ENCODE data around the gene ZBTB20. TPM values are rescaled to one million over a fixed set of nuclear protein-coding genes. Genes with fewer than 3 reads are reported as not detected.

The ZBTB20 gene
- total RNA-seq, 1 experiment from 2014 or later, result 12.8 TPM

DNA sequence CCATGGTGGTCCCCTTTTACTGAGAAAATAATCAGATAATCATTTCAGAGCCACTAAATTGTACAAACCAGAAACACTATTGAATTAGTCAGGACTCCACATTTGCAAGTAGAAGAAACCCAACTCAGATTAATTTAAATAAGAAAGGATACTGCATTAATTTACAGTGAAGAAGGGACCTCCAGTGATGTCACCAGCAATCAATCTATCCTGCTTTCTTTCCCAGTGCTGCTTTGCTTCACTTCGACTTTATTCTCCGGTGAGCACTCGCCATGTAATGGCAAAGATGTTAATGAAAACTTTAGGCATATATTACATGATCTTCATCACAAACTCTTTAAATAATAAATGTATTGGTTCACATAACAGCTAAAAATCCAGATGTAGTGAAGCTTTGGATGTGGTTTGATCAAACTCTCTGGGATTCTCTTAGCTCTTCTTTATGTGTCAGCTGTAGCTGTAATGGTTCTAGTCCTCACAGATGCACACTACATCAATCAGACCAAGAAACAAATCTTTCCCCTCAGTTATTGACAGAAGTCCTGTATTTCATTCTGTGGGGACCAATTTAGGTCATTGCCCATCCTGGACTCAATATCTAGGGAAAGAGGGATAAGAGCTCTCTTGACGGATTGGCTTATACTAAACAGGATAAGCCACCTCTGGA is 14.2 kb upstream of the ZBTB20 start:
- no peak overlapping the region for H3K4me3 Mint-ChIP-seq (ENCODE audit: unreplicated experiment)
- TF ChIP-seq, protein P1, sequence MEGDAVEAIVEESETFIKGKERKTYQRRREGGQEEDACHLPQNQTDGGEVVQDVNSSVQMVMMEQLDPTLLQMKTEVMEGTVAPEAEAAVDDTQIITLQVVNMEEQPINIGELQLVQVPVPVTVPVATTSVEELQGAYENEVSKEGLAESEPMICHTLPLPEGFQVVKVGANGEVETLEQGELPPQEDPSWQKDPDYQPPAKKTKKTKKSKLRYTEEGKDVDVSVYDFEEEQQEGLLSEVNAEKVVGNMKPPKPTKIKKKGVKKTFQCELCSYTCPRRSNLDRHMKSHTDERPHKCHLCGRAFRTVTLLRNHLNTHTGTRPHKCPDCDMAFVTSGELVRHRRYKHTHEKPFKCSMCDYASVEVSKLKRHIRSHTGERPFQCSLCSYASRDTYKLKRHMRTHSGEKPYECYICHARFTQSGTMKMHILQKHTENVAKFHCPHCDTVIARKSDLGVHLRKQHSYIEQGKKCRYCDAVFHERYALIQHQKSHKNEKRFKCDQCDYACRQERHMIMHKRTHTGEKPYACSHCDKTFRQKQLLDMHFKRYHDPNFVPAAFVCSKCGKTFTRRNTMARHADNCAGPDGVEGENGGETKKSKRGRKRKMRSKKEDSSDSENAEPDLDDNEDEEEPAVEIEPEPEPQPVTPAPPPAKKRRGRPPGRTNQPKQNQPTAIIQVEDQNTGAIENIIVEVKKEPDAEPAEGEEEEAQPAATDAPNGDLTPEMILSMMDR (IDR thresholded peaks at IDR 0.05; ENCODE audit: insufficient read depth in 1 of 2, low read depth in 1 of 2, low read length in 1 of 2, severe bottlenecking in 1 of 2, unreplicated experiment in 1 of 2), result no peak
- H3K36me3 Mint-ChIP-seq (ENCODE audit: insufficient read depth, unreplicated experiment), result no peaks in the 10 kb centered on the region
- no TSS peak for BruUV-seq (replicated peaks)
- Histone ChIP-seq H3K4me3 (ENCODE audit: low read depth, low read length) (no peak overlapping the region), H3K27me3 (replicated peaks; ENCODE audit: control insufficient read depth, insufficient read depth, low read length) (no peaks in the 10 kb centered on the region), H3K4me1 (no peaks in the 10 kb centered on the region), H3K9me3 (no peaks in the 10 kb centered on the region), H3K36me3 (ENCODE audit: control insufficient read depth, insufficient read depth, low read length) (no peaks in the 10 kb centered on the region)
- H3K4me1 Mint-ChIP-seq (ENCODE audit: low read depth, unreplicated experiment), result no peaks in the 10 kb centered on the region
- H3K27me3 Mint-ChIP-seq (ENCODE audit: insufficient read depth, unreplicated experiment), result no peaks in the 10 kb centered on the region
- intact Hi-C loops (cut with micrococcal nuclease; ENCODE audit: unreplicated experiment), result no loop called here
- POLR2A ChIA-PET, result no interaction called here
- no peak for DNase-seq
- H3K27ac Mint-ChIP-seq (ENCODE audit: unreplicated experiment), result no peak overlapping the region
- CTCF ChIA-PET, result no interaction called here
- no peaks in the 10 kb centered on the region for H3K9me3 Mint-ChIP-seq (ENCODE audit: unreplicated experiment)

- intact Hi-C loops (cut with micrococcal nuclease; ENCODE audit: unreplicated experiment), result no loop called here
Observed at GRCh38 chr3:115160295-115160694, 13.2 kb upstream of the ZBTB20 start.

GRCh38 chr3:115156046-115156654 is 9.1 kb upstream of the ZBTB20 start:
- Mint-ChIP-seq H3K36me3 (ENCODE audit: insufficient read depth, unreplicated experiment) (no peaks in the 10 kb centered on the region), H3K9me3 (ENCODE audit: unreplicated experiment) (no peaks in the 10 kb centered on the region), H3K27ac (ENCODE audit: unreplicated experiment) (no peak overlapping the region), H3K27me3 (ENCODE audit: insufficient read depth, unreplicated experiment) (no peaks in the 10 kb centered on the region), H3K4me1 (ENCODE audit: low read depth, unreplicated experiment) (no peaks in the 10 kb centered on the region), H3K4me3 (ENCODE audit: unreplicated experiment) (no peak overlapping the region)
- ChIA-PET CTCF (no interaction called here), POLR2A (no interaction called here)
- Histone ChIP-seq H3K9me3 (no peaks in the 10 kb centered on the region), H3K36me3 (ENCODE audit: control insufficient read depth, insufficient read depth, low read length) (no peaks in the 10 kb centered on the region), H3K27me3 (replicated peaks; ENCODE audit: control insufficient read depth, insufficient read depth, low read length) (no peaks in the 10 kb centered on the region), H3K4me1 (no peaks in the 10 kb centered on the region), H3K4me3 (ENCODE audit: low read depth, low read length) (no peak overlapping the region)
- DNase-seq, result no peak
- TF ChIP-seq, protein P1 (IDR thresholded peaks at IDR 0.05; ENCODE audit: insufficient read depth in 1 of 2, low read depth in 1 of 2, low read length in 1 of 2, severe bottlenecking in 1 of 2, unreplicated experiment in 1 of 2), result no peak
- no TSS peak for BruUV-seq (replicated peaks)
- intact Hi-C loops (cut with micrococcal nuclease; ENCODE audit: unreplicated experiment), result no loop called here

More at GRCh38 chr3:115160295-115160694, 13.2 kb upstream of the ZBTB20 start:
- no peak overlapping the region for H3K4me3 Mint-ChIP-seq (ENCODE audit: unreplicated experiment)
- no peak overlapping the region for H3K27ac Mint-ChIP-seq (ENCODE audit: unreplicated experiment)
- no peaks in the 10 kb centered on the region for H3K27me3 Mint-ChIP-seq (ENCODE audit: insufficient read depth, unreplicated experiment)
- ChIA-PET POLR2A (no interaction called here), CTCF (interaction anchor here (0.6 kb wide), 1 partner anchor 760 kb away, joined by 4 read pairs; no protein-coding TSS in a partner anchor)
- no peak for DNase-seq
- no peaks in the 10 kb centered on the region for H3K9me3 Mint-ChIP-seq (ENCODE audit: unreplicated experiment)
- H3K27me3 ChIP-seq (replicated peaks; ENCODE audit: control insufficient read depth, insufficient read depth, low read length), result no peaks in the 10 kb centered on the region
- no TSS peak for BruUV-seq (replicated peaks)
- H3K36me3 ChIP-seq (ENCODE audit: control insufficient read depth, insufficient read depth, low read length), result no peaks in the 10 kb centered on the region
- no peaks in the 10 kb centered on the region for H3K9me3 ChIP-seq
- H3K4me1 Mint-ChIP-seq (ENCODE audit: low read depth, unreplicated experiment), result no peaks in the 10 kb centered on the region
- no peak overlapping the region for H3K4me3 ChIP-seq (ENCODE audit: low read depth, low read length)
- TF ChIP-seq, protein P1 (IDR thresholded peaks at IDR 0.05; ENCODE audit: insufficient read depth in 1 of 2, low read depth in 1 of 2, low read length in 1 of 2, severe bottlenecking in 1 of 2, unreplicated experiment in 1 of 2), result no peak
- H3K36me3 Mint-ChIP-seq (ENCODE audit: insufficient read depth, unreplicated experiment), result no peaks in the 10 kb centered on the region
- no peaks in the 10 kb centered on the region for H3K4me1 ChIP-seq

Measured in Caco-2 (cell line).